ENCODE measurements around the gene NAA11. TPM values are rescaled to one million over a fixed set of nuclear protein-coding genes. Genes with fewer than 3 reads are reported as not detected.
"Not testable (repeated sequence)": the region's sequence is repeated elsewhere in the genome, so short reads cannot be mapped to it uniquely, and the experiment has no call there.

NAA11 gene
- total RNA-seq, 1 donor from 2014 or later, result not detected

GRCh38 chr4:79308137-79308536 lies 17.7 kb downstream of the NAA11 start:
- DNase-seq, result no peak

DNA sequence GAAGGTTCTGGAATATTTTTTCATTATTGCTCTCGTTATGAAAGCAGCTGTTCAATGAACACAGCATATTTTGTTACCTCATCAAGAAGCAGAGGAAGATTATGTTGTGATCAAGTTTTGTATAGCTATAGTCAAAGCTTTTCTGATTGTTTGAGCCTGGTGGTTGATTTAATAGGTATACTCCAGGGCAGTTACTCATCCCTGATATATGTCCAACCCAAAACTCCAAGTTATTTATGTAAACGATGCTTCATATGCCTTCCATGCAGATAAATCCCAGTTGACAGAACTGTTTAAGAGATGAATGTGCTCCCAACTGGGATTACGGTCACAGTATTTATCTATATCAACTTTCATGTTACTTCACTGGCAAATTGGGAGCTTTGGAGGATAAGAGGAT lies 19.1 kb downstream of the NAA11 start:
- DNase-seq, result no peak

DNA sequence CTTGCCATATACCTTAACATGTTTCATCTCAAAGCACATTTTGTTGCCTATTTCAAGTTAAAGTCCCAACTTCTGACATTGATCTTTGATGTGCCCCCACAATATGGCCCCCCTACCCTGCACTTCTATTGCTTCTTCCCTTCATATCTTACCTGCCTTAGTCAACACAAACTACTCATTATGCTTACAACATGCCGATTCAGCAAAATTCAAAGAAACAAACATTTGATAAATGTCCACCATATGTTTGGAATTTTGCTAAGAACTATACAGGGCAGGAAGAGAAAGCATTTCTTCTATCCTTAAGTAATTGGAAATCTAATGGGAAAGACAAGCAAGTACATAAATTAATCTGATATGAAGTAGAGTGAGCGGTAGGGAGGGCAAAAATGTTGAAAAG lies 25.6 kb downstream of the NAA11 start:
- no peak for DNase-seq

- DNase-seq, result no peak
Observed at GRCh38 chr4:79298484-79298883, 27.4 kb downstream of the NAA11 start.

DNA sequence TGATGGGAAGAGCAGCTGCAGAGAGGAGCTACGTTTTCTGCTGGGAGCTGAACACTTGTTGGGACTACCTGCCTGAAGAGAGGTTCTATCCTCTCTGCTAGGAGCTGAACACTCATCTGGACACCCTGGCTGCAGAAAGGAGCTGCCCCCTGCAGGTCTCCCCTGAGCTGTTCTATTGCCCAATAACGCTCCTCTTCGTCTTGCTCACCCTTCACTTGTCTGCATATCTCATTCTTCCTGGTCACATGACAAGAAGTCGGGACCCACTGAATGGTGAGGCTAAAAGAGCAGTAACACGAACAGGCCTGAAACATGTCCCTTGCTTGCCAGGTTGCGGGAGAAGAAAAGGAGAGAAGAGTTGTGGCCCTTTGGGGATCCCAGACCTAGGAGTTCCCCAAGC lies 27.8 kb downstream of the NAA11 start:
- DNase-seq, result no peak

DNA sequence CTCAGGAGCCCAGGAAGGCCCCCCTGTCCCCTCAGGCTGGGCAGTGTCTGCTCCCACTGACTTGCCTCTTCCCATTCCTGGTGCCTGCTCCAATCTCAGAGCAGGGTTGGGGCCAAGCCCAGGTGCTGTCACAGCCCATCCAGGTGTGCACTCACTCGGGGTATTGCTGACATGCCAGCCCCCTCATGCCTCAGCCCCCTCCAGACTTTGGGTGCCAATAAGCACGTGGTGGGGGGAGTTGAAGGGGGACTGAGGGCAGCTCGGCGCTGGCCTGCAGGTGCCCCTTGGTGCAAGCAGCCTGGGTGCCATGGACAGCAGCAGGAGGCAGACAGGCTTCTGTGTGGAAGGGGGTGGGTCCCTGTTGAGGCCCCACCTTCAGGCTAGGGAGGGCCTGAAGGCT lies 28.4 kb downstream of the NAA11 start:
- no peak for DNase-seq

DNA sequence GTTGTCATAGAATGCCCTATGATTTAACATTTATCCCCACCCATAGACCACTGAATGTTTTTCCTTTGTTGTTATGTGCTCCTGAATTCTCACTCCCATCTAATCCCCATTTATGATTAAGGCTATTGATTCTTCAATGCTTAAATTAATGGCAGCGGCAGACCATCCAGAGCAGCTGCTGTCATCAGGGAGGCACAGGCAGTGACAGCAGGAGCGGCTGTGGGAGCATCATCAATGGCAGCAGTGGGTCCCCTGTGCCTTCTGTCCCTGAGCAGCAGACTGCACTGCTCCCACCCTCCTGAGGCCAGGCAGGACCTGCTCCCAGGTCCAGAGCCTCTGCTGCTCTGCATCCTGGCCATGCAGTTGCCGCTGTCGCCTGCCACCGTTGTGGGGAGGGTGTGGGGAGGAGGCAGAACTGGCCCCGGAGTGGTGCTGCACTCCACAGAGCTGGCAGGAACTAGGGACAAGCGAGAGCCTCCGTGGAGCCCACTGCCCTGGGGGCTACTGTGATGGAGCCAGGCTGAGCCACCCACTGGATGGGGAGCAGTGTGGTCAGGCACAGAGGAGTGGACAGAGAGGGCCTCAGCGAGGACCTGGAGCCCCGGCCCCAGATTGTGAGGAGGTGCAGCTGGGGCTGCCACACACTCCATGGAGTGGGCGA lies 29.0 kb downstream of the NAA11 start:
- no peak for DNase-seq

- no peak for DNase-seq
Observed at GRCh38 chr4:79295086-79295485, 30.8 kb downstream of the NAA11 start.

GRCh38 chr4:79294064-79294463 lies 31.8 kb downstream of the NAA11 start:
- DNase-seq, result no peak

GRCh38 chr4:79292008-79292407 lies 33.9 kb downstream of the NAA11 start:
- no peak for DNase-seq

DNA sequence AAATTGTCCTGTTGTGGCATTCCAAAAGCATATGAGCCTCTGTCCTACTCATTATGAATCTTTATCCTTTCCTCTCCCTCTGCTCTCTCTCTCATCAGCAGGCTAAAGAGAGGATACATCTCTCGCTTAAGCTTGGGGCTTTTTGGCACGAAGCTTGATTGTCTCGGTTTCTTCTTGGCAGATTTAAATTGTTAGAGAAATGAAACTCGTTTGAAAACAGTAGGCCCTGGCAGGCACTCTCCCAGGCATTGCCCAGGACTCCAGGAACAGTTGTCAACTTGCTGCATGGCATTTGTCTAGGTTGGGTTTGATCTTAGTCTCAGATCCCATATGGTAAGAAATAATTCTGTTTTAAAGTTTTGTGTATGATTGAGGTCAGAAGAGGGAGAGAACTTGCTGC lies 35.5 kb downstream of the NAA11 start:
- no peak for DNase-seq

DNA sequence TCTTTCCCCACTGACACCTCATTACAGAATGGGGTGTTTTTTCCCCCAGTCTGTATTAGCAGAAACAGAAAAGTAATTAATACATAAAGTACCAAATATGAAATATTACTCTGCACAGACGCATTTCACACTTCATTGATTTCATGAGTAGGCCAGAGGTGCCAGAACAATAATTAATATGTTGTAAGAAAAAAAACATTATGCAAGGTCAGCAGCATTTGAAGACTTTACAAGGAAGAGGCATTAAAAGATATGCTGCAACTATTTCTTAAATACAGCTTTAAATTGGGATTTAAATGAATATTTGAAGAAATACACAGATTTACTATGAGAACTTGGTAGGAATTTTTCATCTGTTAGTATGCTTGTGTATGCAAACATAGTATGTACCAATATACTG lies 37.7 kb downstream of the NAA11 start:
- no peak for DNase-seq

DNA sequence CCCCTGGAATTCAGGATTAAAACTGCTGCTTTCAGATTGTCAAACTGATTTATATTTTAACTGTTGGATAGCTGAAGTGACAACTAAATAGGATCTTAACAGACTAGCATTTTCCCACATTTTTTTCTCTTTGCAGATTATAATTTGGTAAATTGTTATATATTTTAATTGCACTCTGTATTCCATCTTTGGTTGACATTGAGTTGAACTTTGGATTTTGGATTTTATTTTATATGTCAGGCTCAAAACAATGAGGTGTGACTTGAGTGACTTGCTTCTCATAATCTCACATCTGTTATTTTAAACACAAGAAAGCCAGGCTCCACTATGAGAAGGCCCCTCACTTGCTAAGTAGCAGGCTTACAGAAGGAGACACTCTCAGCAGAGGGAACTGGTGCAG lies 38.1 kb downstream of the NAA11 start:
- no peak for DNase-seq

GRCh38 chr4:79287076-79287475 lies 38.8 kb downstream of the NAA11 start:
- DNase-seq, result no peak

DNA sequence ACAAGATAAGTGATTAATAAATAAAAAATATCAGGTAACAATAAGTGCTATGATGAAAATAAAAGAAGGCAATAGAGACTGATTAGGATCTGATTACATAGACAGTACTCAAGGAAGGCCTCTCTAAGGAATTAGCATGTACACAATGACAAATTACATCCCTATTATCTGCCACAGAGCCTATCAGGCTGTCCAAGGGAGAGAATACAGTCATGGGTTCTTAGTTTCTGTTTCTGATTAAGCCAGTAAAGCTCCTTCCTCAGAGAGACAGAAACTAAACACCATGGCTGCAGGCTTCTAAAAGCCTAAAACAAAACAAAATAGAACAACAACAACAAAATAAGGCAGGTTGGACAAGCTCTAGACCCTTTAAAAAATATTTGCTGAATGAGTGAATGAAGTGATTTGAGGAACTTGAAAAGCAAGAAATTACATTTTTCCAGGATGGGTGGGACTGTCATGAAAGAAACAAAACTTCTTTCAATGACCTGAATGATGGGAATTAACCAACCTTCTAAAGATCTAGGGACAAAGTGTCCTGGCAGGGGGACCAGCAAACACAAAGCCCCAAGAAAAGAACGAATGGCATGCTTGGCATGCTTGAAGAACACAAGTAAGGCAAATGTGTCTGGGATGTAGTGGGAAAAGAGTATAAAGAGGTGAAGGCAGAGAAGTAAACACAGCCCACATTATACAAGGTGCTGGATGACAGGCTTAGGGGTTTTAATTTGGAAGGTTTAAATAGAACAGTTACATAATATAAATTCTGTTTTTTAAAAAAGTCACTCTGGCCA lies 44.1 kb downstream of the NAA11 start:
- no peak for DNase-seq

- DNase-seq, result not testable (repeated sequence)
Observed at GRCh38 chr4:79277467-79277866, 48.4 kb downstream of the NAA11 start.

- no peak for DNase-seq
Observed at GRCh38 chr4:79273915-79274314, 51.9 kb downstream of the NAA11 start.

GRCh38 chr4:79272761-79273160 lies 53.1 kb downstream of the NAA11 start:
- no peak for DNase-seq

DNA sequence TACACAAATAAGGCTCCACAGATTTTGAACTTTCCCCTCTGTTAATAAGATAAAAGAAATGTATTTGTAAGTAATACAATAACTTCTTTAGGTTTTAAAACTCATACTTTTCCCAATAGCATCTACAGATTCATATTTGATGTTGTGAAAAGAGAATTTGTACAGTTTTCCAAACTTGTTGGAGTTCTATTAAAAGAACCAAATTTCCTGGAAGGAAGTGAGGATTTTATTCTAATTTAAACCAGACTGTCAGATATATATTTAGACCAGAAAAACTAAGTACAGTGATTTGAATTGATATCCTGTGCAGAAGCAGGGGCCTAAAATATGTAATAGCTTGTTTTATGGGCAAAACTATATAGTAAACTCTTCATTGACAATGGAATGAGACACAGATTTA lies 53.7 kb downstream of the NAA11 start:
- DNase-seq, result no peak

DNA sequence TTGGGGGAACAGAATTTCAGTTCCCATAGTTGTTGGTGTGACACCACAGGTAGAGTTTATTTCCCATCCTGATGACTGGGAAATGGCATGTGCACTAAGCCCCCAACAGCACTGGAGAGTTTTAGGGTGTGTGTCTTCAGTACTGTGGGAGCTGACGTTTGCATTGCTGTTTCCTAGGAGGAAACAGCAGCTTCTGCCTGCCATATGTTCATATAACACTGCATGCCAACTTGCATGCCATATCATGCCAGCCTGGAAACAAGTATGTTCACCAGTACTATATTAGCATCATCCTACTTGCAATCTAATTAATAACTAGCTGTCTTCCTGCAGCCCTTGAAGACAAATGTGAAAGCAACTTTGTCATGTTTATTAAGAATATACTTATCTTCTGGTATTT lies 58.2 kb downstream of the NAA11 start:
- DNase-seq, result no peak

Measured in occipital lobe (tissue), 2 donors.